Measurements from ENCODE around the gene ORM2.

- TF ChIP-seq REST (IDR thresholded peaks at IDR 0.05; ENCODE audit: insufficient read depth in 1 of 2, low read depth in 2 of 2, low read length in 2 of 2) = no peak
- no peak for TF ChIP-seq POLR2AphosphoS5 (IDR thresholded peaks at IDR 0.05; ENCODE audit: low read depth, low read length)
- TF ChIP-seq SIN3A (IDR thresholded peaks at IDR 0.05; ENCODE audit: borderline replicate concordance, insufficient read depth, low read length) = no peak
- no peak for TF ChIP-seq TAF1 (IDR thresholded peaks at IDR 0.05; ENCODE audit: borderline replicate concordance, insufficient read depth, low read length)
Measured at GRCh38 chr9:114315723-114316363, 13.8 kb upstream of the ORM2 start.

Data from PFSK-1 (cell line).